Activated naive CD4-positive, alpha-beta T cell treated with Interleukin-2 at 50 U/mL for 16 hours (primary cell): ENCODE measurements around the gene ARHGAP23.
"Not testable (repeated sequence)": the region's sequence is repeated elsewhere in the genome, so short reads cannot be mapped to it uniquely, and the experiment has no call there.

Source experiments
- DNase-seq: peaks from one replicate; pipeline ENCODE4 v3.0.0-alpha.2; 2020

The ARHGAP23 gene

GRCh38 chr17:38530856-38531255, 102.6 kb downstream of the ARHGAP23 start:
- DNase-seq, result not testable (repeated sequence)

DNA sequence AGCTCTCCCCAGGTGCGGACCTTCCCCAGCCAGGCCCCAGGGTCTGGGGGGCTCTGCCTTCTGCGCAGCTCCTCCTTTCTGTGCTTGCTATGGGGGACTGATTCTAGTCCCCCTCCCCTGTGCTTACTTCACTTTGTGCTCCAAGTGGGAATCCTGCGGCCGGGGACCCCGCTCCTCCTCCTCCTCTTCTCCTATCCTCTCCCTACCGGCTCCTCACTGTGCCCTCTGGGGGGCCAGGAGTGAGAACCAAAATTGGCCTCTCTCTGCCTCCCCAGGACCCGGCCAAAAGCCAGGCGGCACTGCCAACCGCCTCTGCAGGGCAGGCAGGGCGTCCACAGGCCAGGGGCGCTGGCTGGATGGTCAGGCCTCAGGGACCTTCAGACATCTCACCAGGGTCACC, 103.5 kb downstream of the ARHGAP23 start:
- DNase-seq, result not testable (repeated sequence)

DNA sequence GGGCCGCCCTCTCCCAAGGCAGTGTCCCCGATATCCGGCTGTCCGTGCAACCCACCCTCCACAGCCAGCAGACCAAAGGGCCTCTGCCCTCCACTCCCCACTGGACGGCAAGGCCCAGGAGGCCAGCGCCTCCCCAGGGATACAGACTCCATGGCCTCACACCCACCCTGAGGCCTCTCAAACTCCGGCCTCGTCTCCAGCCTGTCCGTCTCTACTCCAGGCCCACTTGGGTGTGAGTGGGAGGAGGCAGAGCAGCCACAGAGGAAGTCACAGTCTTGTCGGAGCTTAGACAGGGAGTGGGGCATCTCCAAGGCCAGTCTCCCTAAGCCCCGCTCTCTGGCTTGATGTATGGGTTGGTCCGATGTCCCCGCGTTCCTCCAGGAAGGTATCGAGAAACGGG, 104.2 kb downstream of the ARHGAP23 start:
- DNase-seq, result no peak

DNA sequence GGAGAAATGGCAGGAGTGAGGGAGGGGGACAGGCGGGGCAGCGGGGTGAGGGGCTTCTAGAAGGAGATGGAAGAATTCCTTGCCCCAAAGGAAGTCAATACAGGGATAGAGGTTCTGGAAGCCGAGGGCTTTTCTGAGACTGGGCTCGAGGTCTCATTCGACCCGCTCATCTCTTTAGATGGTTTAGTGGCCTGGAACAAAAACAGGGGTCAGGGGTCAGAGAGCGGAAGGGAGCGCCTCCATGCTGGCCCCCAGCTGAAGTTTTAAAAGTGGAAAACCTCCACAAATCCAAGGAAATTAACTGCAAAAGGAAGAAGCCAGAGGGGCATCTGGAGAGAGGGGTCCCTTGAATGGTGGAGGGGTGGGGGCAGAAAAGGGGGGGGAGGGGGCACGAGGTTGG, 105.0 kb downstream of the ARHGAP23 start:
- DNase-seq, result no peak

DNA sequence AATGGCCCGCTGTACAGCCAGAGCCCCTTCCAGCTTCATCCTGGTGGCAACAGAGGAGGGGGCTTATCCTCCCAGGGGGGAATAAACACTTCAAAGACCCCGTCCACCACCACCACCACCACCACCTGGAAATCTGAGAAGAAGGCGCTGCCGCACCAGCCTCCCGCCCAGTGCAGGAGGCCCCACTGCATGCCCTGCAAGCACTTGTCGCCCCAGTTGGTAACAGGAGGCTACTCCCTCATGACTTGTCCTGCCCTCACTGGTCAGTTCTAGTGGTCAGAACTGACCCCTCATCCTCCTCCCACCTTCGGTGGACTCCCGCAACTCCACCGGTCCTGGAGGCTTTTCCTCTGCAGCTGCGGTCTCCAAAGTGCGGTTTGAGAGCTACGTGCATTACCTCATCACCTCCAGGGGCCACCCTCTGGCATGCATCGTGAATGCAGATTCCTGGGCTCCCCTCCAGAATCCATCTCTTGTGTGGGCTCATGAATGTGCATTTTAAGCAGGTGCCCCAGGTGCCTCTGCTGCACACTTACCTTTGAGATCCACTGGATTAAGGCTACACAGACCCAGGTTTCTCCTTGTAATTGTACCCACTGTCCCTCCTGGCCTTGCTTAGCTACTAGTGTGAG, 105.7 kb downstream of the ARHGAP23 start:
- no peak for DNase-seq

DNA sequence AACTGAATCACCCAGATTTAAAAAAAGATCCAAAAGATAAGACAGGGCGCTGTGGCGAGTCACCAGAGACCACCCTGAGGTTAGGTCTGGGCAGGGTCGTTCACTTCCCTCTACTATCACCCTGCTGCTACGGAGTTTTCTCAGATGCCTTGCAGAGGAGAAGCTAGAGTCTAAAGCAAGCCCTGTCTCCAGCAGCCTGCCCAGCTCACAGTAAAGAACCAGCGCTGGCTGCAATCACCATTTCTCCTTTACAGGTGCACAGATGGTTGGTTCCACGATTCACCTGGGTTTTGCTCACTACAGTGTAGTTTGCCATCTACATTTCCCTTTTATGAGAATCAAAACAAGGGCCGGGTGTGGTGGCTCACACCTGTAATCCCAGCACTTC, 106.2 kb downstream of the ARHGAP23 start:
- no peak for DNase-seq

GRCh38 chr17:38535886-38536285, 107.6 kb downstream of the ARHGAP23 start:
- DNase-seq, result no peak

DNA sequence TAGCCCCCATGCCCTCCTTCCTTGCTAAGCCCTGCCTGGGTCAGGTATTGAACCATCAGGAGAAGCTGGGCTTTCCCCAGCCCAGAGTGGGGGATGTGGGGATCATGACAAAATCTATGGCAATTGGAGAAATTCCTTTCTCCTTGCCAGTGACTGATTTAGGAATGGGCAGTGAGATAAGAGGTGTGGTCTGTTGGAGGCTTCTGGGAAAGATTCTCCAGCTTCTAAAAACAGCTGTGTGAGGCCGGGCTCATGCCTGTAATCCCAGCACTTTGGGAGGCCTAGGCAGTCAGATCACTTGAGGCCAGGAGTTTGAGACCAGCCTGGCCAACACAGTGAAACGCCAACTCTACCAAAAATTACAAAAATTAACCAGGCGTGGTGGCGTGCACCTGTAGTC, 108.4 kb downstream of the ARHGAP23 start:
- no peak for DNase-seq

GRCh38 chr17:38538906-38539305, 110.6 kb downstream of the ARHGAP23 start:
- no peak for DNase-seq

- no peak for DNase-seq
Observed at GRCh38 chr17:38539386-38539785, 111.1 kb downstream of the ARHGAP23 start.

DNA sequence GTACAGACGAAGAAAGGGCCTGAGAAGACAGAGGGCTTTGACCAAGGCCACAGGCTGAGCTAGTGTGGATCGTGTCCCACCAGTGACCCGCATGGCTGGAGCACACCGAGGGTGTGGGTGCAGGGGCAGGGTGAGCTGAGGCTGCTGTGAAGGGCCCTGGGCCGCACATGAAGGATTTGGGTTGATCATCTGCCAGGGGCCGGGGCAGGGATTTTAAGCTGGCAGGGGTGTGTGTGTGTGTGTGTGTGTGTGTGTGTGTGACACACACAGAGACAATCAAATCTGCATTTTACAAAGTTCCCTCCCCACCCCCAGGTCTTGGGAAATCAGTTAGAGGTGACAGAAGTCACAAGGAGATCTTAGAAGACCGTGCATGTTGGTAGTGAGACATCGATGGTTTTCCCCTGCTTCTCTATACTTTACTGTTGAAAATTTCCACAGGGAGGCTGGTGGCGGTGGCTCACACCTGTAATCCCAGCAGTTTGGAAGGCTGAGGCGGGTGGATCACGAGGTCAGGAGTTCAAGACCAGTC, 112.3 kb downstream of the ARHGAP23 start:
- no peak for DNase-seq

DNA sequence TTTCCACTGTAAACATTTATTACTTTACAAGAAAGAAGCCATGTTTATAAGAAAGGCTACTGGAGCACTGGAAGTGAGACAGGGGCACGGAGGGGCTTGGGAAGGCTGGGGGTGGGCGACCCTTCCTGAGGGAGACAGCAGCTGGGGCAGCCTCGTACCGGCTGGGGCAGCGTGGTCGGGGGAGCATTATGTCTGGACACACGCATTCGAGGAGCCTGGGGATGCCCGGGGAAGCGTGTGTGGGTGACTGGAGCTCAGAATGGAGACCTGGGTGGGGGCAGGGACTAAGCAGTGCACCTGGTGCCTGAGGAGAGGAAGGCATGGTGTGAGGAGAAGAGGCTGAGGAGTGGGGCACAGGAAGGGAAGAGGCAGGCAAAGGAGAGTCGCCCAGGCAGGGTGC, 113.0 kb downstream of the ARHGAP23 start:
- DNase-seq, result no peak

- DNase-seq, result no peak
Observed at GRCh38 chr17:38542286-38542685, 114.0 kb downstream of the ARHGAP23 start.

GRCh38 chr17:38543403-38544174, 115.3 kb downstream of the ARHGAP23 start:
- no peak for DNase-seq

DNA sequence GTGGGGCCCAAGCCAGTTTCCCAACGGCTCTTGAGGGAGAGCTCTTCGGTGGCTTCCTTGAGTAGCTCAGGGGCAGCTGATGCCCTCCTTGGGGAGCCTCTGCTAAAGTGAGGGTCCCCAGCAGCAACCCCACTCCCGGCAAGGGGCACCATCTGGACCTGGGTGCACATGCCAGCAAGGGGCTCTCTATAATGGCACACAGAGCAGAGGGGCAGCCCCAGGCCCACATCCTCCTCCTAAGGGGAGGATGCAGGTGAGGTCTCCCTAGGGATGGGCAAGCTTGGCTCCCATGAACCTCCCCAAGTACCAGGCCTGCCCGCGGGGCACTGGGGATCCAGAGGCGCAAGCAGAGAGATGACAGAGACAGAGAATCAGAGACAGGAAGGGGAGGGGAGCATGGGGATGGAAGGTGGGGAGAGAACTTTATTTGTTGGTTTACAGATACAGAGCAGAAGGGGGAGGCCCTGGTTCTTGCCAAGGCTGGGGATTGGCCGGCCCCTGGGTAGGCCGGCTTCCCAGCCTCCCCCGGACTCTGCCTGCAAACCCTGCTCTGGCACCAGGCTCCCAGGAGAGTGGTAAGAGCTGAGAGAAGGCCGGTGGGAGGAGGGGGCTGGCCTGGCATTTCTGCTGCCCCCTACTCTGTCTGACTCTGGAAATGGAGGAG, 116.0 kb downstream of the ARHGAP23 start:
- no peak for DNase-seq

GRCh38 chr17:38544839-38545209, 116.6 kb downstream of the ARHGAP23 start:
- DNase-seq, result no peak

- no peak for DNase-seq
Observed at GRCh38 chr17:38545531-38546225, 117.4 kb downstream of the ARHGAP23 start.

DNA sequence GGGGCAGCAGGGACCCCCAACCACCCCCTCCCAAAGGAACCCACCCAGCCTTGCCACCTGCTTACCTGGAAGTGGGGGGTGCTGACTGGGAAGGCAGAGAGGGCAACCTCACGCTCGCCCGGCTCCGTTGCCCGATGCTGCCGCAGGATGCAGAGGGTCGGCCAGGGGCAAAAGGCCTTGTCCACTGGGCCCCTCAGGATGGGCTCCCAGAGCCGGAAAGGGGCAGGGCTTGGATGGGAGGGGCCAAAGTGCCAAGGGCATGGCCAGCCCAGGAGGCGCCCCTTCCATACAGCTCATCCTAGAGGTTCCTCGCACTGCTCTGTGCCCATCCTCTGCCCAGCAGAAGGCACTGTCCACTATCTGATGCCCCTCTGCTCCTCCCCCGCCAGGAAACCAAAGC, 118.1 kb downstream of the ARHGAP23 start:
- DNase-seq, result no peak

GRCh38 chr17:38547444-38547843, 119.2 kb downstream of the ARHGAP23 start:
- no peak for DNase-seq

DNA sequence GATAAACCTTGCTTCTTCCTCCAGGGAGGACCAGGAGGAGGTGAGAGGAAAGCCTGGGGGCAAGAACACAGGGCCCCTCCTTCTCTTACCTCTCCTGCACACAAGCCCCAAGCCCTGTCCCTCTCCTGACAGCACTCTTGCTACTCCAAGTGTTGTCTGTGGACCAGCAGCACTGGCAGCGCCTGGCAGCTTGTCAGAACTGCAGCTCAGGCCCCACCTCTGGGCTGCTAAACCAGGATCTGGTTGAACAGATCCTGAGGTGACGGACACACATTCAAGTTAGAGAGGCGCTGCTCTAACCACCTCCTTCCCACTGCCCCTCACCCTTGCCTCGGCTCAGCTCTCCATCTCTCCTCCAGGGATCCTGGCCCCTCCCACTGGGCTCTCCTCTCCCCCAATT, 121.0 kb downstream of the ARHGAP23 start:
- no peak for DNase-seq

GRCh38 chr17:38550661-38551060, 122.4 kb downstream of the ARHGAP23 start:
- no peak for DNase-seq

GRCh38 chr17:38551121-38551520, 122.9 kb downstream of the ARHGAP23 start:
- DNase-seq, result no peak

- no peak for DNase-seq
Observed at GRCh38 chr17:38552343-38552742, 124.1 kb downstream of the ARHGAP23 start.
